Endothelial cell (in vitro differentiated cells): Measurements from ENCODE around the gene DYNLL2. TPM values are rescaled to one million over a fixed set of nuclear protein-coding genes. Genes with fewer than 3 reads are reported as not detected.
"Not testable (repeated sequence)": the region's sequence is repeated elsewhere in the genome, so short reads cannot be mapped to it uniquely, and the experiment has no call there.

Experiments used
- DNase-seq: peaks from one replicate; pipeline ENCODE4 v3.0.0; 2021; ENCODE audit warnings: low spot score
- H3K27ac Mint-ChIP-seq: one replicate; pipeline ENCODE4 v1.8.0; 2021; ENCODE audit warnings: mixed read lengths, inconsistent platforms; ENCODE audit not compliant: unreplicated experiment
- H3K27me3 Mint-ChIP-seq: one replicate; pipeline ENCODE4 v1.8.0; 2021; ENCODE audit warnings: mild to moderate bottlenecking, moderate library complexity, mixed read lengths, inconsistent platforms; ENCODE audit not compliant: unreplicated experiment
- H3K36me3 Mint-ChIP-seq: one replicate; pipeline ENCODE4 v1.8.0; 2021; ENCODE audit warnings: mild to moderate bottlenecking, low read depth, mixed read lengths, inconsistent platforms; ENCODE audit not compliant: unreplicated experiment
- H3K4me1 Mint-ChIP-seq: one replicate; pipeline ENCODE4 v1.8.0; 2021; ENCODE audit warnings: mild to moderate bottlenecking, mixed read lengths, inconsistent platforms; ENCODE audit not compliant: unreplicated experiment
- H3K4me3 Mint-ChIP-seq: one replicate; pipeline ENCODE4 v1.8.0; 2021; ENCODE audit warnings: mild to moderate bottlenecking, mixed read lengths, inconsistent platforms; ENCODE audit not compliant: unreplicated experiment
- H3K9me3 Mint-ChIP-seq: one replicate; pipeline ENCODE4 v1.8.0; 2021; ENCODE audit warnings: mixed read lengths, inconsistent platforms; ENCODE audit not compliant: unreplicated experiment
- CTCF ChIP-seq: fragments of 200-600 bp; sonication (generic); IDR thresholded peaks from one replicate; pipeline ENCODE4 v1.5.0; 2021; ENCODE audit warnings: antibody characterized with exemption; ENCODE audit not compliant: unreplicated experiment
- total RNA-seq: library from RNA; stranded (reverse); fragmentation: NEBNext Ultra II Directional; extraction: Animal tissue kit (Norgen Biotek cat#: 25700); gene quantifications from one replicate; pipeline ENCODE4 v1.2.1, GENCODE V29; 2021; ENCODE audit not compliant: unreplicated experiment

The DYNLL2 gene
- total RNA-seq, 1 donor from 2014 or later, result 14.6 TPM

GRCh38 chr17:58043221-58044181, 39.7 kb upstream of the DYNLL2 start:
- Mint-ChIP-seq H3K4me1 (peaks cover 2% of the 10 kb centered on the region), H3K9me3 (no peaks in the 10 kb centered on the region), H3K27me3 (peaks cover 1% of the 10 kb centered on the region), H3K4me3 (no peak overlapping the region), H3K36me3 (no peaks in the 10 kb centered on the region), H3K27ac (no peak overlapping the region)
- no peak for DNase-seq
- no peak for TF ChIP-seq CTCF

- not testable (repeated sequence) for H3K36me3 Mint-ChIP-seq, H3K9me3 Mint-ChIP-seq, H3K4me1 Mint-ChIP-seq, DNase-seq, H3K27ac Mint-ChIP-seq, H3K4me3 Mint-ChIP-seq, H3K27me3 Mint-ChIP-seq
Observed at GRCh38 chr17:58044256-58044655, 39.0 kb upstream of the DYNLL2 start.

- DNase-seq, result no peak
- Mint-ChIP-seq H3K36me3 (no peaks in the 10 kb centered on the region), H3K27me3 (peaks cover 2% of the 10 kb centered on the region), H3K27ac (no peak overlapping the region), H3K9me3 (no peaks in the 10 kb centered on the region), H3K4me3 (no peak overlapping the region), H3K4me1 (peaks cover 2% of the 10 kb centered on the region)
- no peak for TF ChIP-seq CTCF
Observed at GRCh38 chr17:58046239-58047094, 36.8 kb upstream of the DYNLL2 start.

GRCh38 chr17:58047376-58048150, 35.7 kb upstream of the DYNLL2 start:
- peaks cover 2% of the 10 kb centered on the region for H3K4me1 Mint-ChIP-seq
- H3K4me3 Mint-ChIP-seq, result no peak overlapping the region
- no peak for DNase-seq
- TF ChIP-seq CTCF, result no peak
- H3K36me3 Mint-ChIP-seq, result no peaks in the 10 kb centered on the region
- H3K9me3 Mint-ChIP-seq, result no peaks in the 10 kb centered on the region
- peaks cover 2% of the 10 kb centered on the region for H3K27me3 Mint-ChIP-seq
- no peak overlapping the region for H3K27ac Mint-ChIP-seq

GRCh38 chr17:58049533-58049932, 33.7 kb upstream of the DYNLL2 start:
- DNase-seq, result no peak
- TF ChIP-seq CTCF, result no peak
- Mint-ChIP-seq H3K4me3 (no peak overlapping the region), H3K27ac (no peak overlapping the region), H3K27me3 (peaks cover 5% of the 10 kb centered on the region), H3K36me3 (no peaks in the 10 kb centered on the region), H3K9me3 (no peaks in the 10 kb centered on the region), H3K4me1 (peaks cover 2% of the 10 kb centered on the region)
